ENCODE measurements around the gene FHOD3. TPM values are rescaled to one million over a fixed set of nuclear protein-coding genes. Genes with fewer than 3 reads are reported as not detected.

Gene FHOD3
- total and polyA plus RNA-seq, 9 of the 15 experiments (the other 6 are each of a cell fraction or from before 2014, with no cell fraction given): 0.11 TPM; not detected in 8

- H4K20me1 ChIP-seq (replicated peaks; ENCODE audit: control insufficient read depth, insufficient read depth, low read length): 0 out of 2 replicates have a peak, but pooled peaks cover 3% of the 10 kb centered on the region
- no peaks in the 10 kb centered on the region for H3K9me3 ChIP-seq (replicated peaks; ENCODE audit: control insufficient read depth, insufficient read depth, low read depth, low read length)
- POLR2A ChIA-PET: interaction anchor here (0.7 to 1.2 kb wide), 2 partner anchors 8 to 369 kb away, joined by 3 to 4 read pairs; no protein-coding TSS in a partner anchor
- H3K4me2 ChIP-seq (ENCODE audit: insufficient read depth, low read length): no peak overlapping the region
- in situ Hi-C loops (cut with MboI): no loop called here
- no peak overlapping the region for H3K27ac ChIP-seq (ENCODE audit: extremely low read depth, low read depth, low read length)
- no TSS peak for BruUV-seq (replicated peaks)
- CTCF ChIA-PET (ENCODE audit: low intra/inter-chr PET ratio): no interaction called here
- H3K4me1 ChIP-seq (replicated peaks in 1 of 2; ENCODE audit: control insufficient read depth in 2 of 2, insufficient read depth in 2 of 2, low read length in 2 of 2): no peaks in the 10 kb centered on the region
- H3K9me1 ChIP-seq (ENCODE audit: control insufficient read depth, insufficient read depth, low read length): no peaks in the 10 kb centered on the region
- 0% methylated on average over 8 of the region's 8 CpGs for WGBS (ENCODE audit: insufficient coverage, low coverage, missing lambda C conversion rate)
- peaks cover 6 to 17% of the 10 kb centered on the region in 2 experiments; a peak in 4 of 5 replicates for H3K27me3 ChIP-seq (ENCODE audit: control insufficient read depth in 2 of 2, insufficient read depth in 2 of 2, low read length in 2 of 2)
- no peak overlapping the region for H2AFZ ChIP-seq (ENCODE audit: low read depth, low read length)
- intact Hi-C loops (cut with micrococcal nuclease): no loop called here
- no peak overlapping the region for H3K4me3 ChIP-seq
- DNase-seq (ENCODE audit: extremely low read depth in 1 of 4, low spot score in 3 of 4): no peak
- ATAC-seq: no peak
- no peaks in the 10 kb centered on the region for H3K36me3 ChIP-seq (ENCODE audit: control insufficient read depth, insufficient read depth, low read length)
- no peak for FAIRE-seq
- H3K9ac ChIP-seq (ENCODE audit: insufficient read depth in 1 of 2, low read depth in 2 of 2, low read length in 2 of 2): no peak overlapping the region
- no peaks in the 10 kb centered on the region for H3K79me2 ChIP-seq (ENCODE audit: control insufficient read depth, insufficient read depth, low read length)
- no peak for TF ChIP-seq HOMEZ (CRISPR knock-in tag; IDR thresholded peaks at IDR 0.05)
- TF ChIP-seq BHLHE40 (IDR thresholded peaks at IDR 0.05; ENCODE audit: low read length): no peak
- TF ChIP-seq TSC22D4 (tag; IDR thresholded peaks at IDR 0.05): no peak
- no peak for TF ChIP-seq BCL6 (CRISPR knock-in tag; IDR thresholded peaks at IDR 0.05)
- no peak for TF ChIP-seq HMGN3 (IDR thresholded peaks at IDR 0.05; ENCODE audit: borderline replicate concordance, extremely low read depth, insufficient read length, low read depth, low read length)
Measured at GRCh38 chr18:36338403-36338933, 41.0 kb downstream of the FHOD3 start.

Data from K562 (cell line).